Measurements from ENCODE around the gene A3GALT2. TPM values are rescaled to one million over a fixed set of nuclear protein-coding genes. Genes with fewer than 3 reads are reported as not detected.

A3GALT2 gene
- total and polyA plus RNA-seq, 2 experiments from 2014 or later: not detected

GRCh38 chr1:33284049-33284448 is 36.8 kb downstream of the A3GALT2 start:
- no peak overlapping the region for H2AFZ ChIP-seq
- peaks cover 12% of the 10 kb centered on the region; the same call in 1 of the 2 replicates for H3K36me3 ChIP-seq (ENCODE audit: low read depth)
- no peaks in the 10 kb centered on the region for H3F3A ChIP-seq (ENCODE audit: insufficient read depth)
- H3K4me3 ChIP-seq: no peak overlapping the region
- DNase-seq: no peak
- no peaks in the 10 kb centered on the region for H3K9me2 ChIP-seq (ENCODE audit: insufficient read depth)
- H3K4me1 ChIP-seq (ENCODE audit: insufficient read depth): no peaks in the 10 kb centered on the region
- no peak for TF ChIP-seq EZH2phosphoT487 (IDR thresholded peaks at IDR 0.05; ENCODE audit: insufficient read depth, low read depth)
- in situ Hi-C loops (cut with MboI): loop anchor here (25.0 kb wide), 1 partner anchor 178 kb away; the partner anchor contains the start of gene ZSCAN20
- no peaks in the 10 kb centered on the region for H3K79me2 ChIP-seq (ENCODE audit: insufficient read depth)
- WGBS, 2 experiments (ENCODE audit: low coverage in 1 of 2, low lambda C conversion rate in 2 of 2, missing lambda C conversion rate in 2 of 2): 97 to 98% methylated on average over 6 of the region's 6 CpGs
- H3K9ac ChIP-seq: no peak overlapping the region
- H3K27me3 ChIP-seq (replicated peaks; ENCODE audit: insufficient read depth): no peaks in the 10 kb centered on the region
- H4K20me1 ChIP-seq (ENCODE audit: insufficient read depth): no peaks in the 10 kb centered on the region
- no peak overlapping the region for H3K4me2 ChIP-seq (ENCODE audit: unreplicated experiment)
- H3K27ac ChIP-seq: no peak overlapping the region
- no peaks in the 10 kb centered on the region for H3K9me3 ChIP-seq (ENCODE audit: low read depth)

GRCh38 chr1:33282791-33283190 is 38.1 kb downstream of the A3GALT2 start:
- Histone ChIP-seq H2AFZ (no peak overlapping the region), H3K79me2 (ENCODE audit: insufficient read depth) (no peaks in the 10 kb centered on the region), H4K20me1 (ENCODE audit: insufficient read depth) (no peaks in the 10 kb centered on the region), H3K4me1 (ENCODE audit: insufficient read depth) (no peaks in the 10 kb centered on the region), H3K4me2 (ENCODE audit: unreplicated experiment) (no peak overlapping the region), H3K9me3 (ENCODE audit: low read depth) (no peaks in the 10 kb centered on the region), H3K27ac (no peak overlapping the region), H3K36me3 (ENCODE audit: low read depth) (peaks cover 12% of the 10 kb centered on the region; the same call in 1 of the 2 replicates), H3K4me3 (no peak overlapping the region), H3K27me3 (replicated peaks; ENCODE audit: insufficient read depth) (no peaks in the 10 kb centered on the region), H3K9ac (no peak overlapping the region), H3F3A (ENCODE audit: insufficient read depth) (no peaks in the 10 kb centered on the region), H3K9me2 (ENCODE audit: insufficient read depth) (no peaks in the 10 kb centered on the region)
- DNase-seq: no peak
- 95% methylated on average over 3 of the region's 3 CpGs for WGBS, 2 experiments (ENCODE audit: low coverage in 1 of 2, low lambda C conversion rate in 2 of 2, missing lambda C conversion rate in 2 of 2)
- in situ Hi-C loops (cut with MboI): loop anchor here (25.0 kb wide), 1 partner anchor 180 kb away; the partner anchor contains the start of gene ZSCAN20
- TF ChIP-seq EZH2 (IDR thresholded peaks at IDR 0.05; ENCODE audit: insufficient read depth, poor library complexity, severe bottlenecking): no peak

GRCh38 chr1:33281554-33282303 is 39.2 kb downstream of the A3GALT2 start:
- TF ChIP-seq EZH2phosphoT487 (IDR thresholded peaks at IDR 0.05; ENCODE audit: insufficient read depth, low read depth): no peak
- TF ChIP-seq EZH2 (IDR thresholded peaks at IDR 0.05; ENCODE audit: insufficient read depth, poor library complexity, severe bottlenecking): no peak

GRCh38 chr1:33280091-33280661 is 40.7 kb downstream of the A3GALT2 start:
- 94 to 97% methylated on average over 16 to 29 of the region's 29 CpGs for WGBS, 2 experiments (ENCODE audit: low coverage in 1 of 2, low lambda C conversion rate in 2 of 2, missing lambda C conversion rate in 2 of 2)
- no peaks in the 10 kb centered on the region for H3K9me2 ChIP-seq (ENCODE audit: insufficient read depth)
- H3K36me3 ChIP-seq (ENCODE audit: low read depth): peaks cover 12% of the 10 kb centered on the region; the same call in 1 of the 2 replicates
- no peak overlapping the region for H3K27ac ChIP-seq
- TF ChIP-seq EZH2phosphoT487 (IDR thresholded peaks at IDR 0.05; ENCODE audit: insufficient read depth, low read depth): no peak
- in situ Hi-C loops (cut with MboI): loop anchor here (25.0 kb wide), 1 partner anchor 182 kb away; the partner anchor contains the start of gene ZSCAN20
- H3K4me2 ChIP-seq (ENCODE audit: unreplicated experiment): no peak overlapping the region
- no peaks in the 10 kb centered on the region for H3K9me3 ChIP-seq (ENCODE audit: low read depth)
- DNase-seq: no peak
- no peak overlapping the region for H3K4me3 ChIP-seq
- H3F3A ChIP-seq (ENCODE audit: insufficient read depth): no peaks in the 10 kb centered on the region
- no peaks in the 10 kb centered on the region for H3K79me2 ChIP-seq (ENCODE audit: insufficient read depth)
- H3K27me3 ChIP-seq (replicated peaks; ENCODE audit: insufficient read depth): no peaks in the 10 kb centered on the region
- H4K20me1 ChIP-seq (ENCODE audit: insufficient read depth): no peaks in the 10 kb centered on the region
- no peak overlapping the region for H3K9ac ChIP-seq
- H2AFZ ChIP-seq: no peak overlapping the region
- H3K4me1 ChIP-seq (ENCODE audit: insufficient read depth): no peaks in the 10 kb centered on the region

More at GRCh38 chr1:33281554-33282303, 39.2 kb downstream of the A3GALT2 start:
- no peaks in the 10 kb centered on the region for H3K27me3 ChIP-seq (replicated peaks; ENCODE audit: insufficient read depth)
- in situ Hi-C loops (cut with MboI): loop anchor here (25.0 kb wide), 1 partner anchor 181 kb away; the partner anchor contains the start of gene ZSCAN20
- no peak overlapping the region for H3K9ac ChIP-seq
- H3K4me3 ChIP-seq: no peak overlapping the region
- DNase-seq: no peak
- H3K4me2 ChIP-seq (ENCODE audit: unreplicated experiment): no peak overlapping the region
- H3K79me2 ChIP-seq (ENCODE audit: insufficient read depth): no peaks in the 10 kb centered on the region
- H3K4me1 ChIP-seq (ENCODE audit: insufficient read depth): no peaks in the 10 kb centered on the region
- H3K9me2 ChIP-seq (ENCODE audit: insufficient read depth): no peaks in the 10 kb centered on the region
- no peaks in the 10 kb centered on the region for H3F3A ChIP-seq (ENCODE audit: insufficient read depth)
- no peak overlapping the region for H2AFZ ChIP-seq
- H3K27ac ChIP-seq: no peak overlapping the region
- H3K36me3 ChIP-seq (ENCODE audit: low read depth): peaks cover 12% of the 10 kb centered on the region; the same call in 1 of the 2 replicates
- H3K9me3 ChIP-seq (ENCODE audit: low read depth): no peaks in the 10 kb centered on the region
- H4K20me1 ChIP-seq (ENCODE audit: insufficient read depth): no peaks in the 10 kb centered on the region
- WGBS, 2 experiments (ENCODE audit: low coverage in 1 of 2, low lambda C conversion rate in 2 of 2, missing lambda C conversion rate in 2 of 2): 90 to 92% methylated on average over 17 of the region's 17 CpGs
